ENCODE measurements around the gene CD9. TPM values are rescaled to one million over a fixed set of nuclear protein-coding genes. Genes with fewer than 3 reads are reported as not detected.

The CD9 gene
- polyA plus RNA-seq, 1 donor (not counting 4 experiments of a cell fraction or from before 2014, with no cell fraction given) = 1,084 TPM

DNA sequence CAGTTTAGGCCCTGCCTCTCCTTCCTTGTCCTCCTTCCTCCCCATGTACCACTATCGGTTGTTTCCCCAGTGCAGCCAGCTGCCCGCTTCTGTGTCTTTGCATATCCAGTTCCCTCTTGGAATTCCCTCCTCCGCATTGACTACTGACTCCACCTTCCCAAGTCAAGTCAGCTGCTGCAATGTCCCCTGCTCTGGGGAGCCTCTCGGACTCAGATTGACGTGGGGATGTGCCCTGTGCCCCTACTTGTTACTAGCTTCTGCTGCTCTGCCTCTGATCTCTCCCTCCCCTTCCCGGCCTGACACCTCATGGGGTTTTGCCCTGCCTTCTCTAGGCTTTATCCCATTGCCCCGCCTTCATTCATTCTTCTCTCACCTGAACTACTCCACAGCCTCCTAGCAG lies 2.1 kb upstream of the CD9 start:
- Histone ChIP-seq H3K79me2 (ENCODE audit: control insufficient read depth, insufficient read depth, low read length) (peaks cover 28% of the 10 kb centered on the region), H3K4me1 (ENCODE audit: control insufficient read depth, extremely low read depth, insufficient read depth, low read length) (peaks cover 38% of the 10 kb centered on the region), H4K20me1 (ENCODE audit: control insufficient read depth, extremely low read depth, insufficient read depth, low read length) (peaks cover 13% of the 10 kb centered on the region), H3K9me3 (ENCODE audit: control insufficient read depth, low read depth, low read length) (no peaks in the 10 kb centered on the region), H3K36me3 (ENCODE audit: control insufficient read depth in 2 of 2, extremely low read depth in 1 of 2, insufficient read depth in 2 of 2, low read length in 2 of 2) (peaks cover 3 to 11% of the 10 kb centered on the region in 2 experiments), H2AFZ (ENCODE audit: control insufficient read depth, low read length) (no peak overlapping the region), H3K4me3 (ENCODE audit: control insufficient read depth in 2 of 3, extremely low read depth in 1 of 3, insufficient read depth in 2 of 3, low read depth in 1 of 3, low read length in 3 of 3) (no peak overlapping the region), H3K27ac (ENCODE audit: control insufficient read depth, insufficient read depth, low read length) (no peak overlapping the region), H3K9ac (ENCODE audit: control insufficient read depth, extremely low read depth, insufficient read depth, low read length) (no peak overlapping the region), H3K27me3 (ENCODE audit: control insufficient read depth, extremely low read depth, insufficient read depth, low read length) (no peaks in the 10 kb centered on the region), H3K9me1 (ENCODE audit: control insufficient read depth, extremely low read depth, insufficient read depth, low read length) (no peaks in the 10 kb centered on the region), H3K4me2 (ENCODE audit: control insufficient read depth, extremely low read depth, insufficient read depth, low read depth, low read length) (no peak overlapping the region)
- FAIRE-seq (no peak), DNase-seq (ENCODE audit: low read depth, low spot score) (no peak)
- TF ChIP-seq, protein P1, sequence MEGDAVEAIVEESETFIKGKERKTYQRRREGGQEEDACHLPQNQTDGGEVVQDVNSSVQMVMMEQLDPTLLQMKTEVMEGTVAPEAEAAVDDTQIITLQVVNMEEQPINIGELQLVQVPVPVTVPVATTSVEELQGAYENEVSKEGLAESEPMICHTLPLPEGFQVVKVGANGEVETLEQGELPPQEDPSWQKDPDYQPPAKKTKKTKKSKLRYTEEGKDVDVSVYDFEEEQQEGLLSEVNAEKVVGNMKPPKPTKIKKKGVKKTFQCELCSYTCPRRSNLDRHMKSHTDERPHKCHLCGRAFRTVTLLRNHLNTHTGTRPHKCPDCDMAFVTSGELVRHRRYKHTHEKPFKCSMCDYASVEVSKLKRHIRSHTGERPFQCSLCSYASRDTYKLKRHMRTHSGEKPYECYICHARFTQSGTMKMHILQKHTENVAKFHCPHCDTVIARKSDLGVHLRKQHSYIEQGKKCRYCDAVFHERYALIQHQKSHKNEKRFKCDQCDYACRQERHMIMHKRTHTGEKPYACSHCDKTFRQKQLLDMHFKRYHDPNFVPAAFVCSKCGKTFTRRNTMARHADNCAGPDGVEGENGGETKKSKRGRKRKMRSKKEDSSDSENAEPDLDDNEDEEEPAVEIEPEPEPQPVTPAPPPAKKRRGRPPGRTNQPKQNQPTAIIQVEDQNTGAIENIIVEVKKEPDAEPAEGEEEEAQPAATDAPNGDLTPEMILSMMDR (optimal IDR thresholded peaks at IDR 0.05 in 1 of 3, IDR thresholded peaks at IDR 0.05 in 1 of 3, conservative IDR thresholded peaks at IDR 0.05 in 1 of 3; ENCODE audit: extremely low read depth in 1 of 3, insufficient read depth in 2 of 3, low read length in 3 of 3) = no peak
- no peak for TF ChIP-seq EZH2 (IDR thresholded peaks at IDR 0.05; ENCODE audit: low read length)
- dilution Hi-C loops (cut with MboI; ENCODE audit: extremely low pct_ligation_motif_present, low sequenced_read_pairs) = no loop called here

DNA sequence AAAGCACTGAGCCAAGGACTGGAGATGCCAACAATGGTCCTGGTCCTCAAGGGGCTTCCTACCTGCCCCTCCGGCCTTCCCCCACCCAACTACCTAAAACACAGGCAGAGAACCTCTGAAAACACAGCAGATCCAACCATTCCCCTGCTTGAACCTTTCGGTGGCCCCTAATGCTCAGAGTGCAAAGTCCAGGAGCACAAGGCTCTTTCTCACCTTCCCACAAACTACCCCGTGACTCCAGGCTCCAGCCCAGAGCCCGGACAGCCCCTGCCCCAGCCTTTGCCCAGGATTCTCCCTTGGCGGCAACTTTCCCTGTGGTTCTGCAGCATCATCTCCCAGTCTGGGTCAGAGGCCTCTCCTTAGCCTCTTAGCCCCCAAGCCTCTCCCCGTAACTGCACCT lies 1.6 kb upstream of the CD9 start:
- Histone ChIP-seq H3K4me2 (ENCODE audit: control insufficient read depth, extremely low read depth, insufficient read depth, low read depth, low read length) (no peak overlapping the region), H3K27me3 (ENCODE audit: control insufficient read depth, extremely low read depth, insufficient read depth, low read length) (no peaks in the 10 kb centered on the region), H3K4me1 (ENCODE audit: control insufficient read depth, extremely low read depth, insufficient read depth, low read length) (peaks cover 43% of the 10 kb centered on the region), H4K20me1 (ENCODE audit: control insufficient read depth, extremely low read depth, insufficient read depth, low read length) (peaks cover 15% of the 10 kb centered on the region), H3K27ac (ENCODE audit: control insufficient read depth, insufficient read depth, low read length) (no peak overlapping the region), H3K9ac (ENCODE audit: control insufficient read depth, extremely low read depth, insufficient read depth, low read length) (no peak overlapping the region), H3K9me1 (ENCODE audit: control insufficient read depth, extremely low read depth, insufficient read depth, low read length) (peaks cover 3% of the 10 kb centered on the region), H3K79me2 (ENCODE audit: control insufficient read depth, insufficient read depth, low read length) (peaks cover 33% of the 10 kb centered on the region), H3K9me3 (ENCODE audit: control insufficient read depth, low read depth, low read length) (no peaks in the 10 kb centered on the region), H3K36me3 (ENCODE audit: control insufficient read depth in 2 of 2, extremely low read depth in 1 of 2, insufficient read depth in 2 of 2, low read length in 2 of 2) (peaks cover 3 to 16% of the 10 kb centered on the region in 2 experiments), H3K4me3 (ENCODE audit: control insufficient read depth in 2 of 3, extremely low read depth in 1 of 3, insufficient read depth in 2 of 3, low read depth in 1 of 3, low read length in 3 of 3) (no peak overlapping the region), H2AFZ (ENCODE audit: control insufficient read depth, low read length) (no peak overlapping the region)
- DNase-seq (ENCODE audit: low read depth, low spot score) (no peak), FAIRE-seq (no peak)
- dilution Hi-C loops (cut with MboI; ENCODE audit: extremely low pct_ligation_motif_present, low sequenced_read_pairs) = no loop called here
- TF ChIP-seq, protein P1 (optimal IDR thresholded peaks at IDR 0.05 in 1 of 3, IDR thresholded peaks at IDR 0.05 in 1 of 3, conservative IDR thresholded peaks at IDR 0.05 in 1 of 3; ENCODE audit: extremely low read depth in 1 of 3, insufficient read depth in 2 of 3, low read length in 3 of 3) = no peak
- no peak for TF ChIP-seq EZH2 (IDR thresholded peaks at IDR 0.05; ENCODE audit: low read length)
